HG02943 (cell line): Measurements from ENCODE around the gene ZNF438.
"Not testable (repeated sequence)": the region's sequence is repeated elsewhere in the genome, so short reads cannot be mapped to it uniquely, and the experiment has no call there.

ENCODE experiments used
- ATAC-seq: cut with Tn5 transposase; IDR thresholded peaks from one replicate; pipeline ENCODE4 v1.9.1; 2021; ENCODE audit warnings: mild to moderate bottlenecking, low read depth, moderate library complexity; ENCODE audit not compliant: unreplicated experiment

The ZNF438 gene

DNA sequence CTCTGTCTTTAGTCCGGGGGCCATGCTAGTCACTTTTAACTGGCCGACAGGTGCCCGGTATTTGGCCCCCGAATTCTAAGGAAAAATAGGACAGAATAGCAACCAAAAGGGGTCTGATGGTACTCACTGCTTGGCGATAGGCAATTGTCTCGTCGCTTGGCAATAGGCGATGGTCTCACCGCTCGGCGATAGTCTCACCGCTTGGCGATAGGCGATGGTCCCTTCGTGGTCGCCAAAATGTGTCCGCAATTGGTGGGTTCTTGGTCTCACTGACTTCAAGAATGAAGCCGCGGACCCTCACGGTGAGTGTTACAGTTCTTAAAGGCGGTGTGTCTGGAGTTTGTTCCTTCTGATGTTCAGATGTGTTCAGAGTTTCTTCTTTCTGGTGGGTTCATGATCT lies 130.2 kb downstream of the ZNF438 start:
- ATAC-seq: not testable (repeated sequence)

DNA sequence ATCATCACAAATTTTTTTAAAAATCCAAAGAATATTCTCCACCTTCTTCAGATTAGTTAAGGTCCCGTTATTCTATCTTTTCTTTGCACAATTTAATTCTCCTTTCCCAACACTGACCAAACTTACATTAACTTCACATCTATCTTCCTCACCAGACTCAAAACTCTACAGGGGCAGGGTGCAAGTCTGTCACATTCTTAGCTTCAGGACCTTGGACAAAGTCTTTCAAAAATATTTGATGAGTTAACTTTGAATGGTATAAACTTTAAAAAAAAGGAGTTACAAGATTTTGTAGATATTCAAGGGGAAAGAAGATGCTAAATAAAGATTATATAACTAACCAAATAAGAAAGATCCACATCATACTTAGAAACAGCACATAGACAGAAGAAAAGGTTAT lies 132.7 kb downstream of the ZNF438 start:
- no peak for ATAC-seq

DNA sequence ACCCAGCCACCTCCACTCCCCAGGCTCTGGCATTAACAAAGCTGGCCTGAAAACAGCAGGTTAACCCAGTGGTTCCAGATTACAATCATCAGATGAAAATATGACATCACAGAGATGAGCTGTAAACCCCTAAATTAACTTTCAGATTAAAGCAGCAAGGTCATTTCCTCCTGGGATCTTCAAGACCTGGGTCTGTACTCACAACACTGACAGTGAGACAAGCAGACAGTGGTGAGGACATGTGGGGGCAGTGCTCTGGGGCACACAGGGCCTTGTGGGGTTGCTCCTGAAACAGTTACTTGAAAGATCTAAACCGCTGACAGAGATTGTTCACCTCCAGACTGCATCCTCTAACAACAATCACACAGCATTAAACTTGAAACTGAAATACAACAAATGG lies 134.1 kb downstream of the ZNF438 start:
- ATAC-seq: no peak

DNA sequence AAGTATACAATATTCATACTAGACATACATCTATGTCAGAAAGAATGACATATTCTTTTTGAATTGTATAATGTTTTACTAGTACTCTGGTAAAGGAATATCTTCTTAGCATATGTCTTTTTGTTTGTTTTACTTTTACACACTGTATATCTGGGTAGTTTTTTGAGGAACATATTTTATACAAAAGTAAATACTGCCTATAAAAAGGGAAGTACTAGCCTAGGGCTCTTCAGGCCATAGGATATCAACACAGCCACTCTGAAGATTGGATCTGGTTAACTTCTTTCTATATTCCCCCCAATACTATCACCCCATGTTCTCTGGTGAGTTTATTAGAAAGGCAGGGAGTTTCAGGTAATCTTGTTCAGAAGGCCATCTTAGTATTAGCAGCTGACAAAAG lies 134.6 kb downstream of the ZNF438 start:
- no peak for ATAC-seq

DNA sequence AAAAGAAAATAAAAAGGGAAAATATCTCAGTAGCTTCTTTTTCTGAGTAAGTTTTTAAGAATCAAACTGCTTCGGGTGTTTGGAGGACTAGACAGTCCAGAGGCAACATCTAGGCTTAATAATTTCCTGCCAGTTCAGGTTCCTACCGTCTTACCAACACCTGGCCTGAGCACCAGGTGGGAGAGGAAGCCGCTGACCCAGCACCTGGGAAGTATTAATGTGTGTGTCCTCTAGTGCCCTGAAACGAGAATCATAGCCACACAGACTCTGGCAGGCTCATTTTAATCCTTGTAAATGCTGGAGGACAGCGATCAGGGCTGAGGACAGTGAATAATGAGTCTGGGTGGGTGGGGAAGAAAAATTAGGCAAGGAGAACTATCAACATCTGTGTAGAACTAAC lies 137.4 kb downstream of the ZNF438 start:
- no peak for ATAC-seq

DNA sequence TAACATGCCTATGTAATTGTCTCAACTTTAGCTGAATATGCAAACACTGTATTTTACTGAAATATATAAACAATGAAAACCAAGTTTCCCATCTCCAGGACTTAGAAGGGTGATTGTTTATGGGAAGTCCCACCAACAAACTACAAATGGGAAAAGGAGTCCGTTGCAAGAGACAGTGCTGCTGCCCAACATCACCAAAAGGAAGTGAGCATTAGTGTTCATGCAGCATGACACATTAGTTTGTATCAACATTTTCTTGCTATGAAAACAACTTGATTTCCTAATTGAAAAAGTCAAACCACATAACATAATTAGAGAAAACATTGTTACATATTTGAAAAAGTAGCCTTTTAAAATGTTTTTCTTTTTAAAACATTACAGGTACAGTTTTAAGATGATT lies 138.5 kb downstream of the ZNF438 start:
- no peak for ATAC-seq

DNA sequence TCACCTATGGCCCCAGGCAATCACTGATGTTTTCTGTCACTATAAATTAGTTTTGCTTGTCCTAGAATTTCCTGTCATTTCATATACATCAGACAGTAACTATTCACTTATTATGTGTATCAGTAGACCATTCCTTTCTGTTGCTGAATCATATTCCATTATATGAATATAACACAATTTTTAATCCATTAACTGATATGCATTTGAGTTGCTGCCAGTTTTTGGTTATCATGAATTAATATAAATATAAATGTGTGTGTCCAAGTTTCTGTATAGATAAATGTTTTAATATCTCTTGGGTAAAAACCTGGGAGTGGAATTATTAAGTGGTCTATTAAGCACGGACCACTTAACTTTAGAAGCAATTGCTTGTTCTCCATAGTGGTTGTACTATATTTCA lies 143.8 kb downstream of the ZNF438 start:
- no peak for ATAC-seq

DNA sequence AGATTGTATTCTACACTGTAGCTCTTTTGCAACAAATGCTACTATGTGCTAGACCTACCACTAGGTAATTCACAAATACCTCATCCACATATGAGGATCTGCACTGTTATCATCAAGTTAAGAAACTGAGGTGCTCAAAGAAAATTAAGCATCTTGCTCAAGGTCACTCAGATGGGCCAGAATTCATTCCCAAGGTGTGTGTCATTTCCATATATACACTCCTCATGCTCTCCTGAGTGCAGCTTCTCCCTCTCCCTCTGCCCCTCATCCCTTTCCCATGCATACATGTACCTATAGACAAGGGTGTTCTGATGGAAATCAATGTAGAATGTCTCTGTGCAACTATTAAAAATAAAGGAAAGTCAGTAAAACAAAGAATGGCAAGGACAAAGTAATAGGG lies 146.2 kb downstream of the ZNF438 start:
- ATAC-seq: no peak

DNA sequence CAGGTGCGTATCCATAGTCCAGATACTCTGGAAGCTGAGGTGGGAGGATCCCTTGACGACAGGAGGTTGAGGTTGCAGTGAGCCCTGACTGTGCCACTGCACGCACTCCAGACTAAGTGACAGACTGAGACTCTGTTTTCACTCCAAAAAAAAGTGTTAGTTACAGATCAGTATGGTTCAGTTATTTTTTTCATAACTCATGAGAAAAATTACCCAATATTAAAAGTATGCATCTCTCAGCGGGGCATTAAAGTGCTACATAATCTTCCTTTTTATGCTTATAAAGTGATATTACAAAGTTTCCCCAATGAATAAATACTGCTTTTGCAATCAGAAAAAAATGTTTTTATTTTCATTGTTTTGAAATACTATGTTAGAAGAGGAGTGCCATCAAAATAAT lies 147.9 kb downstream of the ZNF438 start:
- no peak for ATAC-seq

DNA sequence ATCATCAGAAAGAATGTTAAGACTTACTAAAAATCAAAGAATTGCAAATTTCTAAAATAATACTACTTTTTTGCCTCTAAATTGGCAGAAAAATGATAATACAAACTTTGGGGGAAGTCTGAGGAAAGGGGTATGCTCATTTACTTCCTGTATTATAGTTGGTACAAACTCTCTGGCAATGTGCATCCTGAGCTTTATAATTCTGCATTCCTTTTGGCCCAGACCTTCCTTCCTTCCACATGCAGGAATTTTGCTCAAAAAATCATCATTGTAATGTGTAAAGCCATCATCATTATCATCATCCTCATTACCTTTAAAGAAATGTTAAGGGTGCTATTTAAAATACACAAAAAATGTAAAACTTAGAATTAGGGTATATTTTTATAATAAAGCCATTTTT lies 148.5 kb downstream of the ZNF438 start:
- ATAC-seq: no peak

DNA sequence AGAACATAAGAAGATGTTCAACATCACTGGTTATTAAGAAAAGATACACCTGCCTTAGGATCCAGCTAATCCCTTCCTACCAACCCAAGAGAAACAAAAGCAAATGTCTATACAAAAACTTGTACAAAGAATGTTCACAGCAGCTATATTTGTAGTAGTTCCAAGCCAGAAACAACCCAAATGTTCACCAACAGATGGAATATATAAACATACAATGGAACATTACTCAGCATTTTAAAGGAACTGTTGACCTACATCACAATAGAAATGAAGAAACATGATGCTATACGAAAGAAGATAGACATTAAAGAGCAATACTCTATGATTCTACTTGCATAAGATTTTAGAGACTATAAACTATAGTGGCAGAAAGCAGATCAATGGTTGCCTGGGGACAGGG lies 149.4 kb downstream of the ZNF438 start:
- ATAC-seq: no peak

DNA sequence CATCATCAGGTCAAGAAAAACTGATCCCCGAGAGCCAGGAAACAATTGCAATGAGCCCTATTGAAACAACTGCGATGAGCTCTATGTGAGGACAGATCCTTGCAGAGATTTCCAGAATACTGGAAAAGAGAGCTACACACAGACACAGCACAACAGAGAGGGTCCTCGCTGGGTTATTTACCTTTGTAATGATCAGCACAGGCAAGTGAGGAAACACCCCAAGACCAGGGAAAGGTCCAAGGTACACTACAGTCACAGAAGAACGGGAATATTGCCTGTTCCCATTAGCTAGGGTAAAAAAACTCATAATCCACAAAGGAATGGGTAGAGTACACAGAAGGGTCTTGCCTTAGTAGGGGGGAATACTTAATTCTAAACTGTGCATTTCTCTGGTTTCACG lies 152.7 kb downstream of the ZNF438 start:
- no peak for ATAC-seq

DNA sequence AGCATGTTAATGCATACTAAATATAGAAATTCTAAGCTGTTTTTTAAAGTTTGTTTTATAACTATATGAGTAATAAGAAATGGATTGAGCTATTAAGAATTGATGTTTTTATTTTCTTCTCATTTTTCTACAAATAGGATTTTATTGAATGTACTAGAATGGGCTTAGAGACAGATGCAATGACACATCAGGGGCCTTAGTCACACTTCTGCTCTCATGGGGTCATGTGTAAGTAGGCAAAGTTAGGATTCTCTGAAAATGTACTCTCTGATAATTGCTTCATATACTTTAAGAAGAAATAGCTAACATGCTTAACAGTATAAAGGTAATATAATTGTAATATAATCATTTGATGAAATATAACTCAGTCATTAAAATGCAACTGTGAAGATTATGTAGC lies 154.6 kb downstream of the ZNF438 start:
- no peak for ATAC-seq

DNA sequence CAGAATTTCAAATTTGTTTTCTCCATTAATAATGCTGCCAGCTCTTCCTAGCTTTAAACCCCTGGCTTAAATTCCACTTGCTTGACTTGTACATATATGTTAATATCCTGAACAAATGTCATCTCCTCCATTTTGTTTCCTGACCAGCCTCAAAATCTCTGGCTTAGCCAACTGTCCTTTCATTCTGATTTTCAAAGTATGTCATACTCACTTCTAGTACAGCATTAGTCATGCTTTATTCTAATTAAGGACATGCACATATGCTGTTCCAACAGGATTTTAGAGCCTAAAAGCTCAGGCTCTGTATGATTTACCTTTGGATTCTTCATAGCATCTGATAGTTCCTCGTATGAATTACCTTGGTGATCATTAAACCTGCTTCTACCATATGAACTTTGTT lies 158.3 kb downstream of the ZNF438 start:
- no peak for ATAC-seq

DNA sequence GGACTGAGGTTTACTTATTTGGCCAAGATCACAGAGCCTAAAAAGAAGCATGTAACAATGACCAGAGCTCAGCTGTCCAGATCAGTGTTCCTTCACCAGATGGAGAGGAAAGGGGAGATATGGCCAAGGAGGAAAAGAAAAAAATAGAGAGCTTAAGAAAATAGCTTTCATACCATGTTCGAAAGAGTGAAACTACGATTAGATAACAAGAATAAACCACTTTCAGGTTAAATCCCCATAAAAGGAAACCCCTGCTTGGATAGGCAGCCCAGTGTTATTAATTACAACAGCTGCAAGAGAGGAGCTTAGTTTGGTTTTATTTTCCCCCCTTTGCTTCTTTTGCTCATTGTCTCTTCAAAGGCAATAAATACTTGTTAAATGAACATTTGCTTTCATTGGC lies 160.8 kb downstream of the ZNF438 start:
- no peak for ATAC-seq

DNA sequence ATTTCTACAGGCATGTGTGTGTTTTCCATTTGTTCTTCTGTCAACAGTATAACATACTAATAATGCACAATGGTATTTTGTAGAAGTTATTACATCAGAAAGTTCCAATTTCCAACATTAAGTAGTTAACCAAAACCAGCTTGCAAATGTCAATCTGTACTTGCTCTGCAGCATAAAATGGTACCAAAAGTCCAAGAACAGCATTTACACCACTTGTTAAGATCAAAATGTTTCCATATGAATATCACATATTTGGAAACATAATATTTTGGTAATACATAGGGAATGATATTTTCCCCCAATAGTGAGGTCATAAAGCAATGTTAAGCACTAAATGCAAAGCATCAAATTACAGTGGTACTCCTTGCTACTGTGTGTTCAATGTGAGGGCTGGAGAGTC lies 162.1 kb downstream of the ZNF438 start:
- ATAC-seq: no peak

DNA sequence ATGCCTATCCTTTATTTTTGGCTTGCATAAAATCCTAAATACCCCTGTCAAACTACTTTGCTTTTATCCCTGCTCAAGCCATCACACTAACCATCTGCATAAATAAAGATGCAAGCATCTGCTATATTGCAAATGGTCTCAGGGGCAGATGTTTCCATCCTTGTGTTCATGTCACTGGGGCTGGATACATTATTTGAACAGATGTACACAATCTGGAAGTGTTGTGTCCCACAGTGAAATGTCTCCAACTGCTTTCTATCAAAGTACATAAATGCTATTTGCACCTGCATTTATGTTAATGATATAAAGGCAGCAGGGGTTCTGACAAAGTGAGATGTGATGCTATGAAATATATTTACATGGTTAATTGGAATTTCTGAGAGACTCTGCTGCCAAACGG lies 163.1 kb downstream of the ZNF438 start:
- ATAC-seq: no peak

DNA sequence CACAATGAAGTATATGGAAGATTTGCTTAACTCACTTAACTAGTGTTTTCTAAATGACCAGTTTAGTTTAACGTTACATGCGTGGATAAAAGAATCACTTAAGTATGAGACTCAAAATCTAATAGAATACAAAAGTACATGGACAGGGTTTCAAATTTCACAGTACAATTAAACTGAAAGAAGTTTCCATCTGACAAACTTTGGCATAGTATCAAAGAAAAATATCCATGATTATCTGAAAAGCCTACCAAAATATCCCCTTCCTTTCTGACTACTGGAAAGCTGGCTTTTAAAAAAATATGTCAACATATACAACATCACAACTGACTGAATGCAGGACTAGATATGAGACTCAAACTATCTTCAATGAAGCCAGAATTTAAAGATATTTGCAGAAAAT lies 164.8 kb downstream of the ZNF438 start:
- no peak for ATAC-seq

DNA sequence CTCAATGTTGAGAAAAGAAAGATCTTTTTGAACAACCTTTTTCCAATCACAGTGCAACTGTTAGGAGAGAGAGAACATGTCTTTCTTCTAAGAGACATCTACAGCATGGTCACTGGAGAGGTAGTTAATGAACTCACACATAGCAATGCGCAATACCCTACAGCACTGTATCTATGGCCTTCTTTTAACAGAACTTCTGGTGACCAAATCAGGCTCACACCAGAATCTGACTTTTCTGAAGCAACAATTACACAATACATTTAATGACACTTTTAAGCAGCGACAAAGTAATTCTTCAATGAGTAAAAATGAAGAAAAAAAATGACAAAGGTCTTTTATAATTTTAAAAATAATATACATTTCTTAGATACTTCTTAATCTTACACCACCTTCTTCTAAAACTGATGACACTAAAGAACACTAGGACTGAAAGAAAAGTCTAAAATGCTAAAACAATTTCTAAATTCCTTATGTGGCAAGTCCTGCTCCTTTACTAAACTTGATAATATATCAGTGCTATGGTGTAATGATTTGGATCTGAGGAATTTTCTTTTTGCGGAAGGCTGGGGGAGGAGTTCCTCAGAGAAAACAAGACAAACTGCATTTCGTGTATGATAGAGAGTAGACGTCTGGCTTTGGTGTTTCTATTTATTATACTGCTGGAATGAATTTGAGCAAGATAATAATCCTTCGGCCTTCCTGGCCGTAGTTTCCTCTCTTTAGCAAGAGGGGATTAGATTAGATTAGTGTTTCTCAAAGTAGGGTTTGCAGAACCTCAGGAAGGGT lies 166.3 kb downstream of the ZNF438 start:
- ATAC-seq: no peak

DNA sequence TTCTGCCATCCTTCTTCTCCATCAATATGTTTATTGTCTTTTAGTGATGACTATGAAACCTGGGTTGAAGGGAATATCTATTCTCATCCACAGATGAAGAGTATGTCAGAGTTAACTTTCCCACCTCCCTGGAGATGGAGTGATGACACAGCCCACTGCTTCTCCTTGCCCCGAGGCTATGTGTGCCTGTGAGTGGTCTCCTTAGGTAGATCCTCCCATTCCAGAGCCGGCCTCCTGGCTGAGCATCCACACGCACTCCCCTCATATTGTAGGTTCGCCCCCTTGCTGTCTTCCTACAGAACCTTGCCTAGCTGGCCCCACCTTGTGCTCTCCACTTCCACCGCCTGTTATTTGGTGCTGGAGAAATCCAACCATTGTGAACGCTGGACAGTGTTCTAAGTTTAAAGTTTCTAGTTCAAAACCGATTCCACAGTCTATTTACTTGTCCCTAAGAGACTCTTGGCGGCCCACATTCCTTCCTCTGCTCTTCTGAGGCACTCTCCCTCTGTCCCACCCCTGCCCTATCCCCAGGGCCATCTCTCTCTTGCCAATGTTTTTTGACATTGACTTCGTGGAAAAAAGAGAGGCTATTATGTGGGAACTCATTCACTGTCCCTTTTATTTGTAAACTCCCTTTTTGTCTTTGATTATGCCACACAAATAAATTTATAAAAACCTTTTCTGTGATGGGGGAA lies 168.0 kb downstream of the ZNF438 start:
- no peak for ATAC-seq

DNA sequence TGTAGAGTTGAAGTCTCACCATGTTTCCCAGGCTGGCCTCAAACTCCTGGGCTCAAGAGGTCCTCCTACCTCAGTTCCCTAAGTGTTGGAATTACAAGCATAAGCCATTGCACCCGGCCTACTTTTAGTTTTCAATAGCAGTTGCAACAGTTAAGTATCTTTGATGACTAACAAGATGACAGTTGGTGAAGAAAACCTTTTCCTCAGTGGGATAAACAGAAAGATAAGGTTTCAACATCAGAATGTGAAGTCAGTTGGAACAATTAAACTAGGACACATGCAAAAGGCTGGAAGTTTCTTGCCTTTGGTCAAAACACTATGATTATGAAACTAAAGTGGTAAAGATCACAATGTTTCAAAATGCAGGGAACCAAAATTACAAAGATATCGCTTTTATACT lies 169.2 kb downstream of the ZNF438 start:
- ATAC-seq: no peak

DNA sequence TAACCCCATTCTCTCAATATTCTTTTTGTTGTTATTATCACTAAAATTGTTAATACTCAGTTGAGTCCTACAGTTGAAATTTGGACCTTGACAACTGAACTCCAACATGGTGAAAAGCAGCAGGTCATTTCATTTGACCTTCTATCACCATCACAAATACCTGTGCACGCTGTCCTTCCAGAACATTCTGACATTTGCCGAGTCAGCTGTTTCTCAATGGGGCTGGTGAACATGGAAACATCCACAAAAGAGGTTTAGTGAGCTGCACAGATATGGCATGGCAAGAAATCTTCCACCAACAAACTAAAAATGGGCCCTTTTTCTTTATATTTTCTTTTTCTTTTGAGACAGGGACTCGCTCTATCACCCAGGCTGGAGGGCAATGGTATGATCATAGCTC lies 169.7 kb downstream of the ZNF438 start:
- ATAC-seq: no peak
